Measurements from ENCODE around the gene C2orf76.

C2orf76 gene

GRCh38 chr2:119333833-119334232, 32.8 kb downstream of the C2orf76 start:
- DNase-seq: no peak

DNA sequence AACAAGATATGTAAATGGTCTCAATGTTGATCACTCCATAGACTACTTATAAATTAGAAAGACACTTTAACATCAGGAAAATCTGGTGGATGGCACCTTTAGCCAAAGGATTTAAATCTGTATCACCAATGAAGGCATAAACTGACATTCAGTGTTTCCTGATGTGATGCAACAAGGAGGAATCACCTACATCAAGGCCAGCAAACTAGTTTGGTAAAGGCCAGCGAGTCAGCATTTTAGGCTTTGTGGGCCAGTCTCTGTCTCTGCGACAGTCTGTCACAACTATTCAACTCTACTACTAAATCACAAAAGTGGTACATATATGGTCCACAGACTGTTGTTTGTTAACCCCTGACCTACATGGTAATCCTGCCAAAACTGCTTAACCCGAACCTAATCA, 33.3 kb downstream of the C2orf76 start:
- no peak for DNase-seq

DNA sequence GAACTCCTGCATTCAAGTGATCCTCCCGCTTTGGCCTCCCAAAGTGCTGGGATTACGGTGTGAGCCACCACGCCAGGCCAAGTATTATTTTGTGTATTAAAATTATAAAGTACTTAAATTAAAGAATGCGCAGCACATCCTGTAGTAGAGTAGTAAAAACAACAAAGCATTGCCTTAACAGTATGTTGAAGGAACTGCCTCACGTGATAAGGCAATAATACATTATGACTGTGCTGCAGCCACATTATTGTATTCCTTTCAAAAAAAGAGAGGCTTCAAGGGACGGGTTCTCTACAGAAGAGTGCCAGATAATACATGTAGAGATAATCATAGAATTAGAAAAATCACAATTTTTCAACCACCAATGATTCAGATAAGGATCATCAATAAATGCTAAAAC, 33.7 kb downstream of the C2orf76 start:
- no peak for DNase-seq

- DNase-seq: no peak
These were observed 39.2 kb downstream of the C2orf76 start for GRCh38 chr2:119327431-119327830.

GRCh38 chr2:119326938-119327337, 39.7 kb downstream of the C2orf76 start:
- no peak for DNase-seq

DNA sequence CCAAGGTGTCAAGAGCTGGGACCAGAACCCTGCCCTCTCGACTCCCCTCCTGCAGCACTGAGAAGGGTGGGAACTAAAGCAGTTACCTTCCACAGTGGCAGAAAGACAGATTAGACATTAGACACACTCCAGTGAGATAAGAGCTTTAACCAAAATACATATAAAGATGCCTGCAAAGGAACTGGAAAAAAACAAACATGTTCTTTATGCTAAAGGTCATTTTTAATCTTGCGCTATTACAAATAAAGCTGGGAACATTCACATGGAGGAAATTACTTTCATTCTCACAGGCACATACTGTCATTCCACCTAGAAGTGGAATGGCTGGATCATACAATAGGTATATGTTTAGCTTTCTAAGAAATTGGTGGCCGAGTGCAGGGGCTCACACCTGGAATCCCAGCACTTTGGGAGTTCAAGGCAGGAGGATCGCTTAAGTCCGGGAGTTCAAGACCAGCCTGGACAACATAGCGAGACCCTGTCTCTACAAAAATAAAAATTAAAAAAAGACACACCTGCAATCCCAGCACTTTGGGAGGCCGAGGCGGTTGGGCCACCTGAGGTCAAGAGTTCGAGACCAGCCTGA, 41.9 kb downstream of the C2orf76 start:
- no peak for DNase-seq

DNA sequence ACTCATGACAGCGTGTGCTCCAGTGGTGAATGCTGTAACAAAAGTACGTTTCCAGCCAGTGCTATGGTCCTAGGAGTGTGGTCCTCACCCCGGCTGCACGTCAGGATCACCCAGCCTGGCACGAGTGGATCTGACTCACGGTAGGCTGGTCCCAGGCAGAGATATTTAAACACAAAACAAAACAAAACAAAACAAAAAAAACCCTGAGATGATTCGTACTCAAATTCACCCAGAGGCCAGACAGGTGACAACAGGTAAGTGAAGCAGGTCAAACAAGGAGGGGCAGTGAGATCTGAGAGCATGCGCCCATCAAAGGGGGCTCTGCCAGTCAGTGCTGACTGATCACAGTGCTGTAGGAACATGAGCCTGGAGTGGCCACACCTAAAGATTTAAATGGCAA, 43.2 kb downstream of the C2orf76 start:
- no peak for DNase-seq

- DNase-seq: no peak
These were observed 47.0 kb downstream of the C2orf76 start for GRCh38 chr2:119319593-119319992.

GRCh38 chr2:119317554-119317953, 49.1 kb downstream of the C2orf76 start:
- no peak for DNase-seq

- DNase-seq: no peak
These were observed 50.6 kb downstream of the C2orf76 start for GRCh38 chr2:119316066-119316465.

DNA sequence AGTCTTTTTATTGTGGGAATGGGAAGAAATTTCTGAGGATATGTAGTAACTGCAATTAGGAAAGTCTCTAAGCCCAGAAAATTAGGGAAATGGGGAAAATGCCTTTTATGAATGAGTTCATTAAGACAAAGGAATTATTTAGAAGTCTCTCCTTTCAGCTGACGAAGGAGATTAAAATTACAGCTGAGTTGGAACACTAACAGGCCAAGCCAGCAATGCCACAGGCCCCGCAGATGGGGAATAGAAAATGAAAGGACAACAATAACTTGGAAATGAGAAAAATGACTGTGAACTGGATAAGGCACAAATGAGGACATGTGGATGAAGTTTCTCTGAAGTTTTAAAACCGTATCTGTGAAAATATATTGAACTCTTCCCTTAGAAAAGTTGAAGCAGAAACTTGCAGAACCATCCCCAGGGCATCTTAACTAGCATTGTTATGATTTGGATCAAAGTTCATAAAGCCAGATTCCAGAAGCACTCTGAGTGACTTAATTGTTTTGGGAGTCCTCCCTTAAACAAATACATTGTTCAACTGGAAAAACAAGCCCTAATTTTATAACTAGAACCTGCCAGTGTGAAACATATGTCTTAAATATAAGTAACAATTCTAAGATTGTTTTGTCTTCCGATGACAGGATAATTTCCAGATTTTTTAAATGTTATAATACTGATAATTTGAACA, 51.3 kb downstream of the C2orf76 start:
- no peak for DNase-seq

GRCh38 chr2:119311831-119312230, 54.8 kb downstream of the C2orf76 start:
- DNase-seq: no peak

DNA sequence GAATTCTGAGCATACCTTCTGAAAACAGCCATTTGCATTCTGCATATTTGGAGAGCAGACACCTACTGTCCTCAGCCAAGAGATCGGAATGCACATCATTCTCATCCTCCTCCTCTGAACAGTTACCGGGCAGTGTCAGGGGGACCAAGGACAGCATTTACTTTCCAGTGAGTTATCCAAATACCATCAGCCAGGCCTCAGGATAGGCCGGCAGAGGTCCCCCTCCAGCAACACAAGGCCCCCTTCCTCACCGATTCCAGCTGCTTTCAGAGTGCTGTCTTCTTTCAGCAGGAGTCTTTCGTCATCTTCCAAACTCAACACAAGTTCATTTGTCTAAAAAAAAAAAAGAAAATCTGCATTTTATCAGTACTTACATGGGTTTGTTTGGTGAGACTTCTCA, 55.3 kb downstream of the C2orf76 start:
- DNase-seq: no peak

DNA sequence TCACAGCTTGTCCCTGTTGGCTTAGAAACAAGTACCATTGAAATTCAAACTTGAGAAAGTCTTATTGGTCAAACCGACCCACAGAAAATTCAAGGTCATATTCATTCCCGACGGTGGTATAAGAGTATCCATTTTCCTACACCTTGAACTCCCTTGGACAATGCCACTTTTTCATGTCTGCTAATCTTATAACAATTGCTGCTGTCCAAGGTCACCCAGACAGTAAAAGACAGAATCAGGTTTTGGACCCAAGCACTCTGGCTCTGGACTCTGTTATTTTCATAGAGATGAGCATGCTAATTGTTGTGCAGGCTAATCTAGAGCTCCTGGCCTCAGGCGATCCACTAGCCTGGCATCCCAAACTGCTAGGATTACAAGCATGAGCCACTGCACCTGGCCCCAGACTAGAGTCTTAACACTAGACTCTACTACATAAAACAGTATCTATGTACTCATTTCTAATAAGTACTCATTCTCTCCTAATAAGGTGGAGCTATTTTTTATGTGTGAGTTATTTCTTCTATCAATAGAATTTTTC, 57.8 kb downstream of the C2orf76 start:
- peak; percentile 23 for DNase-seq

GRCh38 chr2:119307419-119308140, 59.1 kb downstream of the C2orf76 start:
- no peak for DNase-seq

- no peak for DNase-seq
These were observed 60.4 kb downstream of the C2orf76 start for GRCh38 chr2:119306196-119306590.

GRCh38 chr2:119305497-119306195, 61.0 kb downstream of the C2orf76 start:
- peak; percentile 6 for DNase-seq

GRCh38 chr2:119304847-119305246, 61.8 kb downstream of the C2orf76 start:
- DNase-seq: peak; percentile 48

DNA sequence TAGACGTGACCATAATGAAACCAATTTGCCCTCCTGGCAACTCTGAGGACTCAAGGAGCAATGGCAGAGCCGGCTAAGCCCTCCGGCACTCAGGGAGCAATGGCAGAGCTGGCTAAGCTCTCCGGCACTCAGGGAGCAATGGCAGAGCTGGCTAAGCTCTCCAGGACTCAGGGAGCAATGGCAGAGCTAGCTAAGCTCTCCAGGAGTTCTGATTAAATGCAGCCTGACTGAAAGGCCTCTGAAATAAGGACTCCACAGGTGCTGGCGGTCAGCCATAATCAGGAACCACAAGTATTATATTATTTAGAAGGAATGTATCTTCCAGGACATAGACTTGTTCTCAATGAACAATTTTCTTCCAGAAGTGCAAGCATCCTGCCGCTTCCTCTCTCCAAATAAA, 65.2 kb downstream of the C2orf76 start:
- DNase-seq: peak; percentile 78

DNA sequence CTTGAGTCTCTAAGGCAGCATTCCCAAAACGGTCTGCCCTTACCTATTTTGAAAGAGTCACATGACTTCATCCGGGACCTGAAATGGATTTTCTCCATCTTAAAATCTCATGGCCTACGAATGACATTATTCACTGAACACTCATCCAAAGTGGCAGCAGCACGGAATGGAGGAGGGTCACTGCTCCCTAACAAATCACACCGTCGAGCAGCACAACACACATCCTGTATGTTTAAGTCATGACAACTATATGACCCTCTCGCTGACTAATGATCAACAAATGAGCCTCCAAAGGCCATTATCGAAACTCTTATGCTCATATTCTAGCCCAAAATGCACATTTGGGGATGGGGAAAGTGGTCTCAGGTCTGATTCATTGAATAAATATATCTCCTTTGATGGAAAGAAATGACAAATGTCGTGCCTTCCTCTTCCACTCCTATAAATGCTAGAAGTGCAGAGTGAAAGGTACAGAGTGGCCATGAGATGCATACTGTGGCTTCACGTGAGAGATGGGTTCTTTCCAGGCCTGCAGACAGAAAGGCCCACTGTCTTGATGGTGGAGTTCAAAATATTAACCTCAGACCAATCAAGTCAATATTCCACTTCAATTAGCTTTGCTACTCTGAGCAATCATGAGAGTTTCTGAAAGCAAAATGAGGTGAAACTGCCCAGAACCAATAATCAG, 70.8 kb downstream of the C2orf76 start:
- DNase-seq: no peak

- no peak for DNase-seq
These were observed 72.0 kb downstream of the C2orf76 start for GRCh38 chr2:119294671-119295070.

DNA sequence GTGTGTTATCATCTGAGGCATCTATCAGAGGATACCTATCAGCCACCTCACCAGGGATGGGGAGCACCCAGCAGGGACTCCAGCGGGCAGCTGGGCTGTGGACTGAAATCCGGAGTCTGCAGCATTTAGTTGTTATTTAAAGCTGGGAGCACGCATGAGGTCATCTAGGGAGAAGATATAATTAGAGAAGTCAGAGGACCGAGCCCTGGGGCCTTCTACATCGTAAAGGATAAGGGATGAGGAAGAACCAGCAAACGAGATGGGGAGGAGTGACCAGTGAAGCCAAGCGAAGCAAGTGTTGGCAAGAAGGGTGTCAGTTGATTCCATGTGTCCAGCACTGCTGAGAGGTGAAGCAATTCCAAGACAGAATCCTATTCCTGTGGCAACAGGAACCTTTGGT, 72.7 kb downstream of the C2orf76 start:
- DNase-seq: no peak

DNA sequence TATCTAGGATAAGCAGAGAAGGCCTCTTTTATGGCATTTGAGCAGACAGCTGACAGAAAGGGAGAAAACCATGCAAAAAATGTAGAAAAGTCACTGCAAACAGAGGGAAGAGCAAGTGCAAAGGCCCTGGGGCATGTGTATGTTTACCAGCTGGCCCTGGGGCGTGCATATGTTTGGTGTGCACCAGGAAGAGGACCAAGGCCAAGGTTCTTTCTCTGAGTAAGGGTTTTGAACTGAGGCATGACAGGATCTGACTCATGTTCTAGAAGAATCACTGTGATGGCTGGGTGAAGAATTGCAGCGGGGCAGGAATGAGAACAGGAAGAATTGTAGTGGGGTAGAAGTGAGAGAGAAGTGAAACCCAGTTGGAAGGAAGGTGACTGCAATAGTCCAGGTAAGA, 73.4 kb downstream of the C2orf76 start:
- DNase-seq: no peak
